Neural cell (in vitro differentiated cells): ENCODE measurements around the gene PTGER1. TPM values are rescaled to one million over a fixed set of nuclear protein-coding genes. Genes with fewer than 3 reads are reported as not detected.

Source experiments
- H2AFZ ChIP-seq: fragments of 200-600, 300-800 bp; sonication (generic), shearing (Covaris generic); 2 replicates; pipeline ENCODE4 v1.6.0; 2014; ENCODE audit warnings: low read depth, mild to moderate bottlenecking, antibody characterized with exemption, low read length, moderate library complexity
- H3F3A ChIP-seq: fragments of 200-600 bp; shearing (Covaris generic); 2 replicates; pipeline ENCODE4 v1.6.1; 2016; ENCODE audit warnings: mild to moderate bottlenecking, moderate library complexity, mixed read lengths, antibody characterized with exemption, low read length; ENCODE audit not compliant: insufficient read depth, poor library complexity, severe bottlenecking
- H3K27ac ChIP-seq: fragments of 200-600, 300-800 bp; sonication (generic), shearing (Covaris generic); 2 replicates; pipeline ENCODE4 v1.5.1; 2014; ENCODE audit warnings: mild to moderate bottlenecking, low read length, moderate library complexity
- H3K27me3 ChIP-seq: fragments of 300-800, 200-600 bp; sonication (generic), shearing (Covaris generic); 2 replicates; pipeline ENCODE4 v1.6.0; 2014; ENCODE audit warnings: mild to moderate bottlenecking, low read depth, low read length, moderate library complexity; ENCODE audit not compliant: insufficient read depth
- H3K36me3 ChIP-seq: fragments of 300-800, 200-600 bp; sonication (generic), shearing (Covaris generic); 2 replicates; pipeline ENCODE4 v1.5.1; 2014; ENCODE audit warnings: mild to moderate bottlenecking, antibody characterized with exemption, low read length, moderate library complexity; ENCODE audit not compliant: insufficient read depth
- H3K4me2 ChIP-seq: fragments of 300-800, 200-600 bp; sonication (generic), shearing (Covaris generic); 2 replicates; pipeline ENCODE4 v1.6.0; 2014; ENCODE audit warnings: mild to moderate bottlenecking, low read length
- H3K4me3 ChIP-seq: fragments of 300-800, 200-600 bp; sonication (generic), shearing (Covaris generic); 2 replicates; pipeline ENCODE4 v1.5.1; 2014; ENCODE audit warnings: mild to moderate bottlenecking, low read length, moderate library complexity
- H3K79me2 ChIP-seq: fragments of 200-600 bp; shearing (Covaris generic); replicated peaks from 2 replicates; pipeline ENCODE4 v1.6.0; 2014; ENCODE audit warnings: mild to moderate bottlenecking, low read length, moderate library complexity; ENCODE audit not compliant: insufficient read depth
- H3K9ac ChIP-seq: fragments of 300-800, 200-600 bp; sonication (generic), shearing (Covaris generic); 2 replicates; pipeline ENCODE4 v1.6.1; 2016; ENCODE audit warnings: mild to moderate bottlenecking, low read length, mixed read lengths
- H3K9me2 ChIP-seq: fragments of 200-600 bp; shearing (Covaris generic); 2 replicates; pipeline ENCODE4 v1.6.1; 2016; ENCODE audit warnings: mild to moderate bottlenecking, low read length, mixed read lengths; ENCODE audit not compliant: insufficient read depth
- H3K9me3 ChIP-seq: fragments of 200-600, 300-800 bp; sonication (generic), shearing (Covaris generic); 2 replicates; pipeline ENCODE4 v1.6.1; 2016; ENCODE audit warnings: mild to moderate bottlenecking, mixed run types, low read length, moderate library complexity, mixed read lengths
- H4K20me1 ChIP-seq: fragments of 200-600 bp; shearing (Covaris generic); 2 replicates; pipeline ENCODE4 v1.6.1; 2016; ENCODE audit warnings: mild to moderate bottlenecking, mixed run types; ENCODE audit not compliant: insufficient read depth
- CTCF ChIP-seq: fragments of 450-650 bp; IDR thresholded peaks from 2 replicates; pipeline ENCODE4 v1.5.1; 2014; ENCODE audit warnings: antibody characterized with exemption, mild to moderate bottlenecking, moderate library complexity; ENCODE audit not compliant: poor library complexity, severe bottlenecking
- EP300 ChIP-seq: fragments of 450-650 bp; conservative IDR thresholded peaks from 2 replicates; pipeline ENCODE4 v1.6.1; 2014; ENCODE audit warnings: antibody characterized with exemption, mild to moderate bottlenecking, moderate library complexity; ENCODE audit not compliant: poor library complexity, severe bottlenecking
- EZH2 ChIP-seq: fragments of 200-600, 300-800 bp; shearing (Covaris generic), sonication (generic); IDR thresholded peaks from 2 replicates; pipeline ENCODE4 v1.6.1; 2014; ENCODE audit warnings: antibody characterized with exemption, low read length, borderline replicate concordance, mild to moderate bottlenecking; ENCODE audit not compliant: insufficient read depth, poor library complexity, severe bottlenecking
- MXI1 ChIP-seq: fragments of 450-650 bp; conservative IDR thresholded peaks from 2 replicates; pipeline ENCODE4 v1.6.1; 2014; ENCODE audit warnings: antibody characterized with exemption, mild to moderate bottlenecking; ENCODE audit not compliant: poor library complexity, severe bottlenecking
- POLR2AphosphoS5 ChIP-seq: IDR thresholded peaks from 2 replicates; pipeline ENCODE4 v1.6.1; 2012
- RAD21 ChIP-seq: fragments of 450-650 bp; conservative IDR thresholded peaks from 2 replicates; pipeline ENCODE4 v1.6.1; 2014; ENCODE audit warnings: antibody characterized with exemption, mild to moderate bottlenecking, moderate library complexity
- REST ChIP-seq: IDR thresholded peaks from 2 replicates; pipeline ENCODE4 v1.6.1; 2012; ENCODE audit warnings: borderline replicate concordance
- SMC3 ChIP-seq: fragments of 450-650 bp; conservative IDR thresholded peaks from 2 replicates; pipeline ENCODE4 v1.6.1; 2014; ENCODE audit warnings: antibody characterized with exemption, mild to moderate bottlenecking, moderate library complexity; ENCODE audit not compliant: poor library complexity
- TAF1 ChIP-seq: IDR thresholded peaks from 2 replicates; pipeline ENCODE4 v1.6.1; 2012; ENCODE audit warnings: low read depth
- polyA plus RNA-seq: library from polyadenylated mRNA; depleted of rRNA; stranded (reverse); fragments of >200 nt; gene quantifications from 2 replicates; pipeline ENCODE4 v1.2.3, GENCODE V29; 2014

PTGER1 gene
- polyA plus RNA-seq, 1 donor from 2014 or later: not detected

DNA sequence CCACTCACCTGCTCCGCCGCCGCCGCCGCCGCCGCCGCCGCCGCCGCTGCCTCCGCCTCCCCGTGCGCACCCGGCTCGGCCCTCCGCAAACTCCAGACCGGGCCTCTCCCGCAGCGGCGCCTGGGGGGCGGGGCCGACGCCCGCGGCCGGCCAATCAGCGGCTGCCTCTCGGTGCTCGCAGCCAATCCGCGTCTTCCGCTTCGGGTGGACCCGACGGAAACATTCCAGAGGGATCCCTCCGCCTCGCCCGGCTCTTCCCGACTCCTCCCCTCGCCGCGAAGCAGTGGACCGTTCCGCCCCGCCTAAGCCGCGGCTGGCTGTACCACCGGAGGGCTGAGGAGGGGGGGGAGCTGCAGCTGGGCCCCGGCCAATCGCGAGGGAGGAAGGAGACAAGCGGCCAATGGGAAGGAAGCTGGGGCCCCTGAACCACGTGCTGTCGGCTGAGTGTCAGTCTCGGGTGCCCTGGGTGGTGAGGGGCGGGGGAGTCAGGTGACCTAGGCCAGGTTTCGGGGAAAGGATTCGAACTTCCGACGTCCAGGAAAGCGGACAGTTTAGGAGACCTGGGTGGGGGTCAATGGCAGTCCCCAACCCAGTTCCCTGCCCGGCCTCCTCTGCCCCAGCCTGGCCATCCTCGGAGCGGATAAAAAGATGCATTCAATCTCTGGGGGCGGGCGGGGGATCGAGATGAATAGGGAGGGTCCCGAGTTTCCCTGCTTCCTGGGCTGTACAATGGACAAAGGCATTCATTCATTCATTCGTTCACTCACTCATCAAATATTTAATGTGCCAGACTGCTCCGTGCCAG, 21.1 kb upstream of the PTGER1 start, which contains the start of gene GIPC1:
Gene GIPC1 (minus strand): TSS at position 99 of the 805 bp plus-strand sequence. CDS start 13,151 bp downstream, outside the sequence.
- Histone ChIP-seq H2AFZ (peak within 1 kb of the TSS; percentile 56), H3K4me2 (peak within 1 kb of the TSS; percentile 59), H3K27ac (peak within 1 kb of the TSS; percentile 52), H3K4me3 (peak within 1 kb of the TSS; percentile 95), H4K20me1 (no peaks in the 10 kb centered on the region), H3K79me2 (peaks cover 16% of the 10 kb centered on the region), H3F3A (no peaks in the 10 kb centered on the region), H3K9ac (peak within 1 kb of the TSS; percentile 75), H3K27me3 (no peaks in the 10 kb centered on the region), H3K9me3 (no peaks in the 10 kb centered on the region), H3K9me2 (no peaks in the 10 kb centered on the region), H3K36me3 (no peaks in the 10 kb centered on the region)
- TF ChIP-seq RAD21 (no peak), CTCF (no peak), POLR2AphosphoS5 (peak; percentile 54), REST (peak; percentile 58), TAF1 (no peak), EZH2 (no peak), SMC3 (peak; percentile 32), EP300 (peak; percentile 73), MXI1 (peak; percentile 62)

DNA sequence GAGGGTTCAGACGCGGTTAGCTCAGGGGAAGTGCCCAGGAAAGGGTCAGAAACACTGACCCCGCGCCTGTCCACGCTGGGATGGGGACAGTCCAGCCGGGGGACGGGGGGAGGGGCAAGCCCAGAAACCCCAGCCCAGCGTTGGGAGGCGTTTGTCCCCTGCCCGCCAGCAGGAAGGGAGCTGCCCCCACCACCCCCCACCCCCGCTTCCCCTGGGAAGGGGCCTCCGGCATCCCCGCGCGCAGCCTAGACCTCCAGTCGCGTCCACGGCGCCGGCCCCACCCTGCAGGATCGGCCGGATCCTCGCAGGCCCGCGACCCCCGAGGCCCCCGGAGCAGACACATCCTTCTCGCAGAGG, 20.5 kb upstream of the PTGER1 start:
- peak overlapping the region; percentile 95 for H3K4me3 ChIP-seq
- TF ChIP-seq REST (no peak), POLR2AphosphoS5 (no peak), MXI1 (no peak), TAF1 (no peak), CTCF (no peak)
- peak overlapping the region; percentile 59 for H3K4me2 ChIP-seq
- H3K9me2 ChIP-seq: no peaks in the 10 kb centered on the region
- H2AFZ ChIP-seq: peak overlapping the region; percentile 56
- H3K9me3 ChIP-seq: no peaks in the 10 kb centered on the region
- H3K9ac ChIP-seq: peak overlapping the region; percentile 75
- H3K27me3 ChIP-seq: no peaks in the 10 kb centered on the region
- no peaks in the 10 kb centered on the region for H3K36me3 ChIP-seq
- peaks cover 16% of the 10 kb centered on the region for H3K79me2 ChIP-seq
- no peaks in the 10 kb centered on the region for H3F3A ChIP-seq
- H3K27ac ChIP-seq: no peak overlapping the region
- no peaks in the 10 kb centered on the region for H4K20me1 ChIP-seq
